H9 (cell line): Measurements from ENCODE around the gene CDR2L. TPM values are rescaled to one million over a fixed set of nuclear protein-coding genes. Genes with fewer than 3 reads are reported as not detected.

Experiments
- DNase-seq: peaks from one replicate; pipeline ENCODE4 v3.0.0-alpha.2; 2017
- H2AFZ ChIP-seq: one replicate; pipeline ENCODE4 v1.6.1; 2013; ENCODE audit warnings: mild to moderate bottlenecking, low read length, control low read depth, moderate library complexity
- H2AK5ac ChIP-seq: 2 replicates; pipeline ENCODE4 v1.6.1; 2013; ENCODE audit warnings: low read length, control low read depth, mixed read lengths; ENCODE audit not compliant: insufficient read length
- H2BK120ac ChIP-seq: one replicate; pipeline ENCODE4 v1.6.1; 2013; ENCODE audit warnings: low read depth, mild to moderate bottlenecking, low read length, control low read depth, inconsistent platforms; ENCODE audit not compliant: poor library complexity, severe bottlenecking
- H2BK12ac ChIP-seq: 2 replicates; pipeline ENCODE4 v1.6.1; 2013; ENCODE audit warnings: low read length, control low read depth, mixed read lengths, low read depth; ENCODE audit not compliant: insufficient read length
- H2BK15ac ChIP-seq: 2 replicates; pipeline ENCODE4 v1.6.1; 2013; ENCODE audit warnings: low read depth, low read length, control low read depth
- H2BK20ac ChIP-seq: one replicate; pipeline ENCODE4 v1.6.1; 2013; ENCODE audit warnings: low read depth, mild to moderate bottlenecking, low read length, control low read depth, inconsistent platforms; ENCODE audit not compliant: poor library complexity, severe bottlenecking
- H2BK5ac ChIP-seq: 2 replicates; pipeline ENCODE4 v1.6.1; 2013; ENCODE audit warnings: low read length, control low read depth, mixed read lengths; ENCODE audit not compliant: insufficient read length
- H3K14ac ChIP-seq: 2 replicates; pipeline ENCODE4 v1.6.1; 2013; ENCODE audit warnings: low read length, control low read depth; ENCODE audit not compliant: insufficient read depth
- H3K18ac ChIP-seq: 2 replicates; pipeline ENCODE4 v1.6.1; 2013; ENCODE audit warnings: low read depth, mild to moderate bottlenecking, mixed read lengths, low read length, control low read depth; ENCODE audit not compliant: insufficient read length
- H3K23ac ChIP-seq: 2 replicates; pipeline ENCODE4 v1.6.1; 2013; ENCODE audit warnings: low read length, control low read depth, mixed read lengths, low read depth; ENCODE audit not compliant: insufficient read length
- H3K23me2 ChIP-seq: 2 replicates; pipeline ENCODE4 v1.6.1; 2013; ENCODE audit warnings: low read depth, mild to moderate bottlenecking, mixed read lengths, low read length, control low read depth; ENCODE audit not compliant: insufficient read length, poor library complexity, severe bottlenecking
- H3K27ac ChIP-seq: 2 replicates; pipeline ENCODE4 v1.5.1; 2013; ENCODE audit warnings: low read length, control low read depth, mixed read lengths, low read depth; ENCODE audit not compliant: insufficient read length
- H3K27me3 ChIP-seq: 2 replicates; pipeline ENCODE4 v1.6.1; 2013; ENCODE audit warnings: low read length, control low read depth, inconsistent platforms; ENCODE audit not compliant: insufficient read depth
- H3K4ac ChIP-seq: 2 replicates; pipeline ENCODE4 v1.6.1; 2013; ENCODE audit warnings: low read depth, mild to moderate bottlenecking, control low read depth, inconsistent platforms, low read length, moderate library complexity
- H3K4me1 ChIP-seq: 2 replicates; pipeline ENCODE4 v1.6.1; 2013; ENCODE audit warnings: low read length, control low read depth, inconsistent platforms; ENCODE audit not compliant: insufficient read depth
- H3K4me2 ChIP-seq: 2 replicates; pipeline ENCODE4 v1.6.1; 2013; ENCODE audit warnings: low read length, control low read depth, mixed read lengths; ENCODE audit not compliant: insufficient read length, insufficient read depth
- H3K56ac ChIP-seq: 2 replicates; pipeline ENCODE4 v1.6.1; 2013; ENCODE audit warnings: low read depth, mild to moderate bottlenecking, mixed read lengths, low read length, control low read depth; ENCODE audit not compliant: insufficient read length
- H3K79me1 ChIP-seq: 2 replicates; pipeline ENCODE4 v1.6.1; 2013; ENCODE audit warnings: low read depth, mild to moderate bottlenecking, moderate library complexity, low read length, control low read depth, inconsistent platforms; ENCODE audit not compliant: insufficient read depth, poor library complexity, severe bottlenecking
- H3K79me2 ChIP-seq: 2 replicates; pipeline ENCODE4 v1.6.1; 2013; ENCODE audit warnings: low read length, control low read depth, inconsistent platforms; ENCODE audit not compliant: insufficient read depth
- H3K9ac ChIP-seq: 2 replicates; pipeline ENCODE4 v1.6.1; 2013; ENCODE audit warnings: low read length, control low read depth, mixed read lengths; ENCODE audit not compliant: insufficient read length; ENCODE audit errors: extremely low read depth
- H3K9me3 ChIP-seq: one replicate; pipeline ENCODE4 v1.6.1; 2013; ENCODE audit warnings: low read depth, low read length, inconsistent platforms; ENCODE audit not compliant: control insufficient read depth
- H3T11ph ChIP-seq: one replicate; pipeline ENCODE4 v1.6.1; 2013; ENCODE audit warnings: mild to moderate bottlenecking, low read length, control low read depth, inconsistent platforms
- H4K20me1 ChIP-seq: one replicate; pipeline ENCODE4 v1.6.1; 2013; ENCODE audit not compliant: control insufficient read depth, insufficient read length, insufficient read depth
- H4K5ac ChIP-seq: 2 replicates; pipeline ENCODE4 v1.6.1; 2013; ENCODE audit warnings: low read depth, mild to moderate bottlenecking, mixed read lengths, low read length, control low read depth; ENCODE audit not compliant: insufficient read length
- H4K8ac ChIP-seq: replicated peaks from 2 replicates; pipeline ENCODE4 v1.6.1; 2013; ENCODE audit warnings: low read length, control low read depth, mixed read lengths, low read depth; ENCODE audit not compliant: insufficient read length
- H4K91ac ChIP-seq: 2 replicates; pipeline ENCODE4 v1.6.1; 2013; ENCODE audit warnings: low read depth, mild to moderate bottlenecking, moderate library complexity, mixed read lengths, low read length, control low read depth; ENCODE audit not compliant: insufficient read length
- H3K27ac Mint-ChIP-seq, 3 experiments: 2 replicates in 2 of 3; 3 replicates in 1 of 3; pipeline ENCODE4 v1.8.0; 2020 to 2021; ENCODE audit warnings: mixed read lengths in 3 of 3, mild to moderate bottlenecking in 1 of 3, moderate library complexity in 1 of 3
- H3K27me3 Mint-ChIP-seq: 2 replicates; pipeline ENCODE4 v1.8.0; 2021; ENCODE audit warnings: low read depth, mild to moderate bottlenecking, moderate library complexity, mixed read lengths
- H3K36me3 Mint-ChIP-seq, 3 experiments: 2 replicates in 2 of 3; 3 replicates in 1 of 3; pipeline ENCODE4 v1.8.0; 2020 to 2021; ENCODE audit warnings: low read depth in 3 of 3, mixed read lengths in 3 of 3; ENCODE audit not compliant: insufficient read depth in 1 of 3
- H3K4me1 Mint-ChIP-seq, 2 experiments: 2 replicates each; pipeline ENCODE4 v1.8.0; 2020; ENCODE audit warnings: mixed read lengths in 2 of 2
- H3K4me3 Mint-ChIP-seq, 2 experiments: 2 replicates in 1 of 2; 3 replicates in 1 of 2; pipeline ENCODE4 v1.8.0; 2020 to 2021; ENCODE audit warnings: mild to moderate bottlenecking in 2 of 2, mixed read lengths in 2 of 2, moderate library complexity in 1 of 2
- H3K9me3 Mint-ChIP-seq, 2 experiments: 2 replicates in 1 of 2; 3 replicates in 1 of 2; pipeline ENCODE4 v1.8.0; 2020; ENCODE audit warnings: mild to moderate bottlenecking in 2 of 2, mixed read lengths in 2 of 2, moderate library complexity in 1 of 2
- WGBS: extraction: QIAGEN DNeasy Blood & Tissue Kit; methylation state at CpG from one replicate; pipeline ENCODE4 v1.1.7; 2013; ENCODE audit warnings: missing lambda C conversion rate, low lambda C conversion rate, mixed read lengths; ENCODE audit not compliant: insufficient read length; ENCODE audit errors: extremely low coverage; 5-methylcytosine and 5-hydroxymethylcytosine counted together
- total RNA-seq: library from RNA; stranded (reverse); gene quantifications from 2 replicates; pipeline ENCODE4 v1.2.1, GENCODE V29; 2021
- TF ChIP-seq, protein P1 (sequence below): fragments of 200-600 bp; sonication (generic); conservative IDR thresholded peaks from 3 replicates; pipeline ENCODE4 v1.8.0; 2021; ENCODE audit warnings: antibody characterized with exemption, mild to moderate bottlenecking

The CDR2L gene
- total RNA-seq, 1 experiment from 2014 or later = 23.3 TPM

GRCh38 chr17:74990581-74991105, 3.2 kb downstream of the CDR2L start:
- Histone ChIP-seq H2AK5ac (no peak overlapping the region), H4K8ac (no peak overlapping the region), H4K5ac (no peak overlapping the region), H3K79me2 (peaks cover 10% of the 10 kb centered on the region; the same call in 1 of the 2 replicates), H3K4me1 (no peaks in the 10 kb centered on the region; the same call in 1 of the 2 replicates), H2AFZ (no peak overlapping the region), H3K56ac (no peak overlapping the region), H3K18ac (no peak overlapping the region), H2BK5ac (no peak overlapping the region), H3K14ac (no peak overlapping the region), H2BK20ac (no peak overlapping the region), H3K9me3 (no peaks in the 10 kb centered on the region), H3K27ac (no peak overlapping the region), H4K91ac (no peak overlapping the region), H2BK120ac (no peak overlapping the region), H2BK15ac (no peak overlapping the region), H3K9ac (no peak overlapping the region), H3K79me1 (peaks cover 8% of the 10 kb centered on the region), H4K20me1 (no peaks in the 10 kb centered on the region), H3K23me2 (peaks cover 9% of the 10 kb centered on the region), H2BK12ac (no peak overlapping the region), H3K4ac (no peak overlapping the region), H3K27me3 (no peaks in the 10 kb centered on the region), H3K4me2 (no peak overlapping the region), H3K23ac (no peak overlapping the region), H3T11ph (no peak overlapping the region)
- no peak for DNase-seq
- Mint-ChIP-seq H3K27me3 (no peaks in the 10 kb centered on the region), H3K36me3 (peaks cover 0 to 2% (median 0%) of the 10 kb centered on the region in 3 experiments; a peak in 1 of 7 replicates), H3K4me3 (no peak overlapping the region), H3K27ac (no peak overlapping the region), H3K4me1 (peaks cover 12 to 14% of the 10 kb centered on the region in 2 experiments), H3K9me3 (no peaks in the 10 kb centered on the region; a peak in 1 of 5 replicates)
- TF ChIP-seq, protein P1, sequence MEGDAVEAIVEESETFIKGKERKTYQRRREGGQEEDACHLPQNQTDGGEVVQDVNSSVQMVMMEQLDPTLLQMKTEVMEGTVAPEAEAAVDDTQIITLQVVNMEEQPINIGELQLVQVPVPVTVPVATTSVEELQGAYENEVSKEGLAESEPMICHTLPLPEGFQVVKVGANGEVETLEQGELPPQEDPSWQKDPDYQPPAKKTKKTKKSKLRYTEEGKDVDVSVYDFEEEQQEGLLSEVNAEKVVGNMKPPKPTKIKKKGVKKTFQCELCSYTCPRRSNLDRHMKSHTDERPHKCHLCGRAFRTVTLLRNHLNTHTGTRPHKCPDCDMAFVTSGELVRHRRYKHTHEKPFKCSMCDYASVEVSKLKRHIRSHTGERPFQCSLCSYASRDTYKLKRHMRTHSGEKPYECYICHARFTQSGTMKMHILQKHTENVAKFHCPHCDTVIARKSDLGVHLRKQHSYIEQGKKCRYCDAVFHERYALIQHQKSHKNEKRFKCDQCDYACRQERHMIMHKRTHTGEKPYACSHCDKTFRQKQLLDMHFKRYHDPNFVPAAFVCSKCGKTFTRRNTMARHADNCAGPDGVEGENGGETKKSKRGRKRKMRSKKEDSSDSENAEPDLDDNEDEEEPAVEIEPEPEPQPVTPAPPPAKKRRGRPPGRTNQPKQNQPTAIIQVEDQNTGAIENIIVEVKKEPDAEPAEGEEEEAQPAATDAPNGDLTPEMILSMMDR = no peak
- no CpG with 5 or more reads among the region's 10 CpGs for WGBS
